K562 (cell line): ENCODE data around the gene VCX3B. TPM values are rescaled to one million over a fixed set of nuclear protein-coding genes. Genes with fewer than 3 reads are reported as not detected.
"Not testable (repeated sequence)": the region's sequence is repeated elsewhere in the genome, so short reads cannot be mapped to it uniquely, and the experiment has no call there.

ENCODE experiments used
- ATAC-seq: fragments of 200-7000 bp; cut with Tn5 transposase; 3 replicates; pipeline ENCODE4 v1.9.1; 2020; ENCODE audit warnings: moderate library complexity
- BruUV-seq: library from RNA; stranded (reverse); fragments of 400-500 nt; replicated peaks from 2 replicates; lab custom pipeline; 2021; lab: Mats Ljungman, UMichigan
- CTCF ChIA-PET: fragments of 300-600 bp; formaldehyde crosslinking; extraction: SDS; loops from one replicate; lab custom pipeline; 2021; ENCODE audit warnings: low intra/inter-chr PET ratio; lab: Yijun Ruan, JAX
- POLR2A ChIA-PET: fragments of 300-600, 350-650 bp; sonication (Branson Sonifier 250); formaldehyde crosslinking; extraction: SDS; loops from one replicate; lab custom pipeline; 2021; ENCODE audit warnings: antibody characterized with exemption, inconsistent platforms; lab: Yijun Ruan, JAX
- DNase-seq, 4 experiments: peaks; one replicate each; pipeline versions ENCODE4 v3.0.0 to v3.0.0-alpha.2; 2011 to 2018; ENCODE audit warnings: low spot score in 3 of 4, mixed read lengths in 3 of 4; ENCODE audit errors: extremely low read depth in 1 of 4
- FAIRE-seq: peaks from 2 replicates; lab custom pipeline; 2011; peaks lifted over from hg19 to GRCh38; lab: Jason Lieb, UNC
- H2AFZ ChIP-seq: 2 replicates; pipeline ENCODE4 v1.6.0; 2011; ENCODE audit warnings: low read depth, low read length, control low read depth, inconsistent platforms
- H3K27ac ChIP-seq: fragments of 200-600 bp; 3 replicates; pipeline ENCODE4 v1.8.0; 2011; ENCODE audit warnings: low read depth, mild to moderate bottlenecking, control low read depth, inconsistent platforms, low read length, moderate library complexity, mixed read lengths; ENCODE audit errors: extremely low read depth
- H3K27me3 ChIP-seq, 2 experiments: fragments of 300-600 bp in 1 of 2; 2 replicates in 1 of 2; 3 replicates in 1 of 2; pipeline versions ENCODE4 v1.6.0 to v1.8.0; 2011; ENCODE audit warnings: inconsistent platforms in 2 of 2, low read length in 2 of 2, mild to moderate bottlenecking in 1 of 2, mixed read lengths in 1 of 2, moderate library complexity in 1 of 2; ENCODE audit not compliant: control insufficient read depth in 2 of 2, insufficient read depth in 2 of 2
- H3K36me3 ChIP-seq: fragments of 300-600 bp; 3 replicates; pipeline ENCODE4 v1.8.0; 2011; ENCODE audit warnings: mild to moderate bottlenecking, low read length, inconsistent platforms; ENCODE audit not compliant: control insufficient read depth, insufficient read depth
- H3K4me1 ChIP-seq, 2 experiments: fragments of 200-600 bp in 1 of 2; replicated peaks in 1 of 2; 2 replicates in 1 of 2; 3 replicates in 1 of 2; pipeline versions ENCODE4 v1.5.1 to v1.8.0; 2011; ENCODE audit warnings: inconsistent platforms in 2 of 2, low read length in 2 of 2, mild to moderate bottlenecking in 1 of 2, mixed read lengths in 1 of 2, moderate library complexity in 1 of 2; ENCODE audit not compliant: control insufficient read depth in 2 of 2, insufficient read depth in 2 of 2
- H3K4me2 ChIP-seq: 2 replicates; pipeline ENCODE4 v1.6.1; 2011; ENCODE audit warnings: low read length, control low read depth, inconsistent platforms, mixed read lengths; ENCODE audit not compliant: insufficient read depth
- H3K4me3 ChIP-seq: fragments of 200-600 bp; sonication (generic), shearing (Covaris generic); 2 replicates; pipeline ENCODE4 v1.5.1; 2016; ENCODE audit warnings: control low read depth, inconsistent platforms
- H3K79me2 ChIP-seq: fragments of 200-600 bp; 3 replicates; pipeline ENCODE4 v1.8.0; 2011; ENCODE audit warnings: low read length, inconsistent platforms; ENCODE audit not compliant: control insufficient read depth, insufficient read depth
- H3K9ac ChIP-seq, 2 experiments: 2 replicates each; pipeline versions ENCODE4 v1.6.0 to v1.6.1; 2011; ENCODE audit warnings: low read depth in 2 of 2, low read length in 2 of 2, control low read depth in 1 of 2, inconsistent platforms in 1 of 2, mild to moderate bottlenecking in 1 of 2, mixed read lengths in 1 of 2; ENCODE audit not compliant: insufficient read depth in 1 of 2
- H3K9me1 ChIP-seq: one replicate; pipeline ENCODE4 v1.6.0; 2011; ENCODE audit warnings: inconsistent platforms, mild to moderate bottlenecking, low read length, moderate library complexity; ENCODE audit not compliant: control insufficient read depth, insufficient read depth
- H3K9me3 ChIP-seq: replicated peaks from 2 replicates; pipeline ENCODE4 v1.5.1; 2011; ENCODE audit warnings: low read depth, low read length, inconsistent platforms; ENCODE audit not compliant: control insufficient read depth, insufficient read depth
- H4K20me1 ChIP-seq: replicated peaks from 2 replicates; pipeline ENCODE4 v1.6.1; 2011; ENCODE audit warnings: low read length, inconsistent platforms, mixed read lengths; ENCODE audit not compliant: control insufficient read depth, insufficient read depth
- NR1H2 ChIP-seq: sonication (generic); formaldehyde crosslinking; IDR thresholded peaks from 2 replicates; pipeline ENCODE4 v1.4.0; 2020; ENCODE audit warnings: mild to moderate bottlenecking, missing genetic modification reagents
- POLR2AphosphoS5 ChIP-seq: IDR thresholded peaks from 2 replicates; pipeline ENCODE4 v1.6.1; 2011; ENCODE audit warnings: mild to moderate bottlenecking, low read depth, low read length, moderate library complexity; ENCODE audit not compliant: control insufficient read depth, insufficient read depth
- RBM34 ChIP-seq: fragments of 200-400 bp; formaldehyde crosslinking; IDR thresholded peaks from 2 replicates; pipeline ENCODE4 v1.6.1; 2018; ENCODE audit warnings: low read length, borderline replicate concordance; ENCODE audit not compliant: insufficient read depth
- STAT5A ChIP-seq: IDR thresholded peaks from 2 replicates; pipeline ENCODE4 v1.6.1; 2012; ENCODE audit warnings: low read length, inconsistent platforms, borderline replicate concordance
- ZFP36 ChIP-seq: fragments of 150-350 bp; IDR thresholded peaks from 2 replicates; pipeline ENCODE4 v1.6.1; 2018; ENCODE audit warnings: low read length, low read depth; ENCODE audit not compliant: partially characterized antibody
- ZNF212 ChIP-seq: fragments of 450-650 bp; formaldehyde crosslinking; IDR thresholded peaks from 2 replicates; pipeline ENCODE4 v1.4.0; 2020; ENCODE audit warnings: mild to moderate bottlenecking
- ZNF696 ChIP-seq: fragments of 250-450 bp; sonication (Bioruptor Pico); conservative IDR thresholded peaks from 2 replicates; pipeline ENCODE4 v1.4.0; 2020; ENCODE audit warnings: mild to moderate bottlenecking, moderate library complexity
- WGBS: fragments of 100-300 bp; shearing (Covaris generic); methylation state at CpG from one replicate; pipeline ENCODE4 v1.1.6; 2016; ENCODE audit warnings: low coverage, mixed read lengths; ENCODE audit not compliant: insufficient coverage; ENCODE audit errors: missing lambda C conversion rate; 5-methylcytosine and 5-hydroxymethylcytosine counted together
- in situ Hi-C: fragments of 300-500 bp; cut with MboI; formaldehyde crosslinking; loops from 4 replicates; pipeline ENCODE4 v1.15.0; 2018; ENCODE audit warnings: inconsistent platforms, mixed read lengths
- intact Hi-C: fragments of 100-400 bp; cut with micrococcal nuclease; formaldehyde crosslinking; loops from 2 replicates; pipeline ENCODE4 v1.14.2; 2022
- polyA plus RNA-seq, 8 experiments: library from polyadenylated mRNA; depleted of rRNA in 4 of 8; stranded (reverse) in 5 of 8; unstranded in 3 of 8; fragments of >200 nt; fragmentation: Nextera tagmentation in 2 of 8; fragmentation: Illumina TruSeq in 1 of 8; extraction: Ambion mirVana in 2 of 8; extraction: Trizol in 1 of 8; gene quantifications; 2 replicates each; pipeline versions ENCODE4 v1.2.1 to v1.2.3, GENCODE V29; 2011 to 2014; ENCODE audit warnings: inconsistent platforms in 1 of 8, missing spikeins in 1 of 8
- total RNA-seq, 7 experiments: library from RNA; depleted of rRNA in 6 of 7; stranded (reverse); fragments of >200 nt in 6 of 7; fragmentation: Illumina TruSeq in 2 of 7; extraction: Trizol in 2 of 7; gene quantifications; 2 replicates each; pipeline versions ENCODE4 v1.2.1 to v1.2.3, GENCODE V29; 2011 to 2021; ENCODE audit warnings: low replicate concordance in 1 of 7
- TF ChIP-seq, protein P1 (sequence below): fragments of 450-650 bp; IDR thresholded peaks from 2 replicates; pipeline ENCODE4 v1.6.1; 2016; ENCODE audit warnings: mild to moderate bottlenecking
- TF ChIP-seq, protein P2 (sequence below): fragments of 250-450 bp; sonication (Bioruptor Pico); IDR thresholded peaks from 2 replicates; pipeline ENCODE4 v1.4.0; 2020; ENCODE audit warnings: borderline replicate concordance
- TF ChIP-seq, protein P3 (sequence below): sonication (generic); formaldehyde crosslinking; IDR thresholded peaks from 2 replicates; pipeline ENCODE4 v1.8.0; 2022; ENCODE audit warnings: missing genetic modification reagents, mild to moderate bottlenecking, borderline replicate concordance

VCX3B gene
- total and polyA plus RNA-seq, 9 of the 15 experiments (the other 6 are each of a cell fraction or from before 2014, with no cell fraction given) = 0.27 to 14.6 (median 3.2) TPM

DNA sequence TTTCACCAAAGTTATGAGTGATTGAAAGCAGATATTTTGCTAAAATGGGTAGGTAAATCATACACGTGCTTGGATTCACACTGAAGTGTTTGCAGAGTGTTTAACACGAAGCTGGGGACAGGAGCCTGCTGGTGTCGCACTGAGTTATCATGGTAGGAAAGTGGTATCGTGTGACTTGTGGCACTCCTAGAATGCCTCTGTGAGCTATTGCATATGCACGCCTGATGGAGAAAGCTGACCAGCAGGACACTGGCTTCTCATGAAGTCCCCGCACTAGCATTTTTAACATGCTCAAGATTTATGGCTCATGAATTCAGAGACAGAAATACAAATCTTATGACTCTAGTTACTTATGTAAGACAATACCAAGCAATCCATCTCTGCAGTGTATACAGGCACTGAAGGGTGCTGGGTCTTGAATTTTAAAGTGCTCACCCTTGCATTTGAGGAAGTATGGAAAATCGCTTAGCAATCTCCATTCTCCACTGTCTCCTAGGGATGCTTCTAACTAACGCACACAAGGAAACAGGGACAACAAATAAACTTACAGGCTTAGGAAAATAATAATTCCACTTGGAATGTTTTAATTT lies 19.8 kb downstream of the VCX3B start (continued):
- TF ChIP-seq NR1H2 (CRISPR knock-in tag) = no peak
- no peak for TF ChIP-seq ZFP36
- TF ChIP-seq STAT5A = no peak
- TF ChIP-seq RBM34 = no peak
- no peak for TF ChIP-seq ZNF212 (CRISPR knock-in tag)
- TF ChIP-seq, protein P1, sequence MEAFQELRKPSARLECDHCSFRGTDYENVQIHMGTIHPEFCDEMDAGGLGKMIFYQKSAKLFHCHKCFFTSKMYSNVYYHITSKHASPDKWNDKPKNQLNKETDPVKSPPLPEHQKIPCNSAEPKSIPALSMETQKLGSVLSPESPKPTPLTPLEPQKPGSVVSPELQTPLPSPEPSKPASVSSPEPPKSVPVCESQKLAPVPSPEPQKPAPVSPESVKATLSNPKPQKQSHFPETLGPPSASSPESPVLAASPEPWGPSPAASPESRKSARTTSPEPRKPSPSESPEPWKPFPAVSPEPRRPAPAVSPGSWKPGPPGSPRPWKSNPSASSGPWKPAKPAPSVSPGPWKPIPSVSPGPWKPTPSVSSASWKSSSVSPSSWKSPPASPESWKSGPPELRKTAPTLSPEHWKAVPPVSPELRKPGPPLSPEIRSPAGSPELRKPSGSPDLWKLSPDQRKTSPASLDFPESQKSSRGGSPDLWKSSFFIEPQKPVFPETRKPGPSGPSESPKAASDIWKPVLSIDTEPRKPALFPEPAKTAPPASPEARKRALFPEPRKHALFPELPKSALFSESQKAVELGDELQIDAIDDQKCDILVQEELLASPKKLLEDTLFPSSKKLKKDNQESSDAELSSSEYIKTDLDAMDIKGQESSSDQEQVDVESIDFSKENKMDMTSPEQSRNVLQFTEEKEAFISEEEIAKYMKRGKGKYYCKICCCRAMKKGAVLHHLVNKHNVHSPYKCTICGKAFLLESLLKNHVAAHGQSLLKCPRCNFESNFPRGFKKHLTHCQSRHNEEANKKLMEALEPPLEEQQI = no peak
- TF ChIP-seq, protein P2, sequence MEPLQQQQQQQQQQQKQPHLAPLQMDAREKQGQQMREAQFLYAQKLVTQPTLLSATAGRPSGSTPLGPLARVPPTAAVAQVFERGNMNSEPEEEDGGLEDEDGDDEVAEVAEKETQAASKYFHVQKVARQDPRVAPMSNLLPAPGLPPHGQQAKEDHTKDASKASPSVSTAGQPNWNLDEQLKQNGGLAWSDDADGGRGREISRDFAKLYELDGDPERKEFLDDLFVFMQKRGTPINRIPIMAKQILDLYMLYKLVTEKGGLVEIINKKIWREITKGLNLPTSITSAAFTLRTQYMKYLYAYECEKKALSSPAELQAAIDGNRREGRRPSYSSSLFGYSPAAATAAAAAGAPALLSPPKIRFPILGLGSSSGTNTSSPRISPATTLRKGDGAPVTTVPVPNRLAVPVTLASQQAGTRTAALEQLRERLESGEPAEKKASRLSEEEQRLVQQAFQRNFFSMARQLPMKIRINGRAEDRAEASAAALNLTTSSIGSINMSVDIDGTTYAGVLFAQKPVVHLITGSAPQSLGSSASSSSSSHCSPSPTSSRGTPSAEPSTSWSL = no peak
- TF ChIP-seq ZNF696 (CRISPR knock-in tag) = no peak
- no peak for TF ChIP-seq POLR2AphosphoS5
- TF ChIP-seq, protein P3, sequence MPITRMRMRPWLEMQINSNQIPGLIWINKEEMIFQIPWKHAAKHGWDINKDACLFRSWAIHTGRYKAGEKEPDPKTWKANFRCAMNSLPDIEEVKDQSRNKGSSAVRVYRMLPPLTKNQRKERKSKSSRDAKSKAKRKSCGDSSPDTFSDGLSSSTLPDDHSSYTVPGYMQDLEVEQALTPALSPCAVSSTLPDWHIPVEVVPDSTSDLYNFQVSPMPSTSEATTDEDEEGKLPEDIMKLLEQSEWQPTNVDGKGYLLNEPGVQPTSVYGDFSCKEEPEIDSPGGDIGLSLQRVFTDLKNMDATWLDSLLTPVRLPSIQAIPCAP (CRISPR knock-in tag) = no peak

DNA sequence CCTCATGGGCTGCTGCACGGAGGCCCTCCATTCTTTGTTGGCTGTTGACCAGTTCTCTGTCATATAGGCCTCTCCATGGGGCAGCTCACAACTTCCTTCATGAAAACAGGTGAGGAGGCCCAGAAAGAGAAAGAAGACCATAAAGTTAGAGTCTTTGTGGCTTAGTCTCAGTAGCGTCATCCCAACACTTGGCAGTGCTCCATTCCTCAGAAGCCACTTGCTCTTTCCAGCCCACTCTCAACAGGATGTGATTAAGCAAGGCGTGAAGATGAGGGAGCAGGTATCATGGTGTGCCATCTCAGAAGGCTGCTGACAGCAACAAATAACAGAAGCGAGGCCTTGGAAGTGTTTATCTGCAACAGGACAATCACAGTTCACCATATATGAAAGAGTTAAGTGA lies 30.4 kb downstream of the VCX3B start:
- H3K4me2 ChIP-seq, in situ Hi-C loops, H3K36me3 ChIP-seq, H4K20me1 ChIP-seq, H3K4me1 ChIP-seq, H3K9me1 ChIP-seq, H3K4me3 ChIP-seq, H3K27me3 ChIP-seq, CTCF ChIA-PET, FAIRE-seq, H3K9me3 ChIP-seq, BruUV-seq, H3K27ac ChIP-seq, H2AFZ ChIP-seq, H3K79me2 ChIP-seq, intact Hi-C loops, H3K9ac ChIP-seq, DNase-seq, ATAC-seq: not testable (repeated sequence)
- WGBS = 0% methylated on average over 3 of the region's 4 CpGs
- POLR2A ChIA-PET = interaction anchor here (0.5 kb wide), 1 partner anchor 1920 kb away, joined by 3 read pairs; no protein-coding TSS in a partner anchor
